H4 (cell line): ENCODE measurements around the gene PRKAB1. TPM values are rescaled to one million over a fixed set of nuclear protein-coding genes. Genes with fewer than 3 reads are reported as not detected.

Experiments
- DNase-seq: peaks from one replicate; pipeline ENCODE4 v3.0.0-alpha.2; 2015; ENCODE audit warnings: low spot score
- total RNA-seq: library from RNA; depleted of rRNA; stranded (reverse); fragments of >200 nt; shearing (Covaris generic); gene quantifications from 2 replicates; pipeline ENCODE4 v1.2.3, GENCODE V29; 2014; rRNA removed

PRKAB1 gene
- total RNA-seq, 1 experiment from 2014 or later: 15.0 TPM

GRCh38 chr12:119712721-119713120 is 44.8 kb downstream of the PRKAB1 start:
- DNase-seq: no peak

GRCh38 chr12:119713551-119714031 is 45.7 kb downstream of the PRKAB1 start:
- no peak for DNase-seq

- DNase-seq: no peak
Observed at GRCh38 chr12:119714614-119715267, 46.8 kb downstream of the PRKAB1 start.

GRCh38 chr12:119715268-119715620 is 47.3 kb downstream of the PRKAB1 start:
- no peak for DNase-seq

GRCh38 chr12:119718141-119718540 is 50.2 kb downstream of the PRKAB1 start:
- no peak for DNase-seq

- DNase-seq: no peak
Observed at GRCh38 chr12:119720349-119720748, 52.4 kb downstream of the PRKAB1 start.

- no peak for DNase-seq
Observed at GRCh38 chr12:119721306-119721705, 53.4 kb downstream of the PRKAB1 start.

- no peak for DNase-seq
Observed at GRCh38 chr12:119725523-119725922, 57.6 kb downstream of the PRKAB1 start.

- no peak for DNase-seq
Observed at GRCh38 chr12:119727600-119728443, 59.9 kb downstream of the PRKAB1 start.

GRCh38 chr12:119728444-119728745 is 60.5 kb downstream of the PRKAB1 start:
- no peak for DNase-seq

- no peak for DNase-seq
Observed at GRCh38 chr12:119729871-119730270, 61.9 kb downstream of the PRKAB1 start.

- no peak for DNase-seq
Observed at GRCh38 chr12:119730381-119730780, 62.4 kb downstream of the PRKAB1 start.

Other genes starting within 250 kb of the PRKAB1 start
- gene TMEM233, start 74.4 kb upstream of the PRKAB1 start, total RNA-seq: 0.29 and 0.31 TPM in 2 replicates
- gene CIT, start 209.2 kb downstream of the PRKAB1 start, total RNA-seq: 7.7 and 16.9 TPM in 2 replicates